Tibial artery (tissue), 4 donors: ENCODE measurements around the gene GRAMD4.

Experiments used
- DNase-seq, 2 donors: peaks; one replicate each; pipeline ENCODE4 v3.0.0-alpha.2; 2019
- H3K27ac ChIP-seq, 2 donors: fragments of 200-600 bp; sonication (generic) in 1 of 2; 1 replicate in 1 of 2; 2 replicates in 1 of 2; pipeline ENCODE4 v1.5.1; 2018 to 2019; ENCODE audit warnings: mild to moderate bottlenecking in 1 of 2
- H3K27me3 ChIP-seq, 2 donors: fragments of 200-600 bp; sonication (generic) in 1 of 2; one replicate each; pipeline versions ENCODE4 v1.5.1 to v1.6.0; 2016 to 2019
- H3K36me3 ChIP-seq, 3 donors: fragments of 200-600 bp; sonication (generic) in 2 of 3; one replicate each; pipeline ENCODE4 v1.5.1; 2016 to 2019; ENCODE audit warnings: mild to moderate bottlenecking in 2 of 3
- H3K4me1 ChIP-seq, 4 donors: fragments of 200-600 bp; sonication (generic) in 2 of 4; 1 replicate in 3 of 4; 2 replicates in 1 of 4; pipeline ENCODE4 v1.5.1; 2016 to 2019
- H3K4me3 ChIP-seq, 2 donors: fragments of 200-600 bp; sonication (generic) in 1 of 2; 1 replicate in 1 of 2; 2 replicates in 1 of 2; pipeline ENCODE4 v1.5.1; 2018 to 2019; ENCODE audit warnings: mild to moderate bottlenecking in 2 of 2
- H3K9me3 ChIP-seq, 3 donors: fragments of 200-600 bp; sonication (generic) in 1 of 3; one replicate each; pipeline ENCODE4 v1.5.1; 2016 to 2019
- CTCF ChIP-seq, 2 experiments: fragments of 200-600 bp in 1 of 2; fragments of 450-650 bp in 1 of 2; IDR thresholded peaks; one replicate each; pipeline ENCODE4 v1.5.1; 2017 to 2019; ENCODE audit warnings: antibody characterized with exemption in 2 of 2, mild to moderate bottlenecking in 1 of 2, moderate library complexity in 1 of 2
- intact Hi-C: fragments of 100-400 bp; cut with DNase I; formaldehyde crosslinking; loops from one replicate; pipeline ENCODE4 v1.15.0; 2023; ENCODE audit warnings: low total_unique reads

The GRAMD4 gene

DNA sequence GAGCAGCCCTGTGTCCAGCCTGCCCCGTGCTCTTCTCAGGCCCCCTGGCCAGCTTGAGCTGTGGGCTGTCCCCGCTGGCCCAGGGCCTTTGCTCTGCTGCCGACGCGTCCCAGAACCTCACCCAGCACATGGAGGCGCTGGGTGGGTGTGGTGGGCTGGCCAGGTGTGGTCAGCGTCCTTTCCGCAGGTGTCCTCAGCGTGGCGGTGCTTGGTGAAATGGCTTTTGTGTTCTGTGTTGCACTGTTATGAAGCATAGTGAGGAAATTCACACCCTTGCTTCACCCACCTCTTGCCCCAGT lies 37.4 kb downstream of the GRAMD4 start:
- Histone ChIP-seq H3K4me1 (peaks cover 0 to 10% (median 0%) of the 10 kb centered on the region in 4 donors), H3K9me3 (no peaks in the 10 kb centered on the region), H3K27me3 (no peaks in the 10 kb centered on the region), H3K27ac (no peak overlapping the region), H3K4me3 (no peak overlapping the region), H3K36me3 (peaks cover 0 to 13% (median 0%) of the 10 kb centered on the region in 3 donors)
- no peak for DNase-seq
- TF ChIP-seq CTCF (IDR thresholded peaks at IDR 0.05) = no peak
- intact Hi-C loops = no loop called here

- no peak for TF ChIP-seq CTCF (IDR thresholded peaks at IDR 0.05)
- DNase-seq = no peak
- no peak overlapping the region for H3K4me3 ChIP-seq
Measured at GRCh38 chr22:46657996-46658947, 38.1 kb downstream of the GRAMD4 start.

GRCh38 chr22:46659059-46659790 lies 39.0 kb downstream of the GRAMD4 start:
- Histone ChIP-seq H3K9me3 (no peaks in the 10 kb centered on the region), H3K4me3 (no peak overlapping the region), H3K27me3 (no peaks in the 10 kb centered on the region), H3K27ac (no peak overlapping the region), H3K36me3 (peaks cover 0 to 29% (median 5%) of the 10 kb centered on the region in 3 donors), H3K4me1 (peaks cover 0 to 3% (median 0%) of the 10 kb centered on the region in 4 donors)
- TF ChIP-seq CTCF (IDR thresholded peaks at IDR 0.05) = no peak
- DNase-seq = no peak
- intact Hi-C loops = no loop called here

More at GRCh38 chr22:46657996-46658947, 38.1 kb downstream of the GRAMD4 start:
- Histone ChIP-seq H3K27ac (no peak overlapping the region), H3K4me1 (peaks cover 0 to 5% (median 0%) of the 10 kb centered on the region in 4 donors), H3K36me3 (peaks cover 0 to 20% (median 5%) of the 10 kb centered on the region in 3 donors), H3K9me3 (no peaks in the 10 kb centered on the region), H3K27me3 (no peaks in the 10 kb centered on the region)
- intact Hi-C loops = no loop called here

GRCh38 chr22:46659791-46660186 lies 39.6 kb downstream of the GRAMD4 start:
- Histone ChIP-seq H3K9me3 (no peaks in the 10 kb centered on the region), H3K36me3 (peaks cover 0 to 35% (median 5%) of the 10 kb centered on the region in 3 donors), H3K4me1 (peaks cover 0 to 3% (median 0%) of the 10 kb centered on the region in 4 donors), H3K4me3 (no peak overlapping the region), H3K27me3 (no peaks in the 10 kb centered on the region), H3K27ac (no peak overlapping the region)
- no peak for DNase-seq
- TF ChIP-seq CTCF (IDR thresholded peaks at IDR 0.05) = no peak
- intact Hi-C loops = no loop called here

DNA sequence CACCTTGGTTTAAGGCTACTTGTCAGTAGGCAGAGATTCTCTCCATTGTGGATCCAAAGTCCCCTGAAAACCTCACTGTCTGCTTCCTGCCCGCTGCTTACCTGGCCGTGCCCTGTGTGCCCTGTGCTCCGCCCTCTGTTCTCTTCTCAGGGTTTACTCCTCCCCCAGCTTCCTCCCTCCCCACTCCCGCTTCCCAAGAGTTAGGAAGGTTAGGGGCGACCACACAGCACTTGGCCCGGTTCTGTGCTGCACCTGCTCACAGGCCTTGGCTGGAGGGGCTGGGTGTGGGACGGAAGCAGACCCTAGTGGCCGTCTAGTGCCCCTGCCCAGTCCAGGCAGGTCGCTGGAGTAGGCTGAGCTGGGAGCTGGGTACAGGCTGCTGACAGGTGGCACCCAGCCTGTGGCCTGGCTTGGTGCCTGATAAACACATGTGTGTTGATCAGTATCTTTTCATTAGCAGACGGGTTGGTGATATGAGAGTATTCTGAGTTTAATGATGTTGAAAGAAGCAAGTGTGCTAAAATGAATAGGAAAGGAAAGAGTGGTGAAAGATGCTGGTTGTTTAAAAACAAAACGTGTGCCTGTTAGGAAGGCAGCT lies 40.5 kb downstream of the GRAMD4 start:
- no peak for DNase-seq
- no peaks in the 10 kb centered on the region for H3K27me3 ChIP-seq
- no peak for TF ChIP-seq CTCF (IDR thresholded peaks at IDR 0.05)
- H3K9me3 ChIP-seq = no peaks in the 10 kb centered on the region
- H3K4me1 ChIP-seq = peaks cover 0 to 3% (median 0%) of the 10 kb centered on the region in 4 donors
- H3K4me3 ChIP-seq = no peak overlapping the region
- intact Hi-C loops = no loop called here
- H3K27ac ChIP-seq = no peak overlapping the region
- H3K36me3 ChIP-seq = peaks cover 0 to 44% (median 6%) of the 10 kb centered on the region in 3 donors
